HFF-Myc (cell line): ENCODE data around the gene SBF2.
"Not testable (repeated sequence)": the region's sequence is repeated elsewhere in the genome, so short reads cannot be mapped to it uniquely, and the experiment has no call there.

Source experiments
- DNase-seq: peaks from one replicate; pipeline ENCODE4 v3.0.0-alpha.2; 2011; ENCODE audit warnings: low read depth; ENCODE audit errors: extremely low read depth
- H3K4me3 ChIP-seq: replicated peaks from 2 replicates; pipeline ENCODE4 v1.5.1; 2011; ENCODE audit warnings: low read depth, mild to moderate bottlenecking, control low read depth, low read length
- TF ChIP-seq, protein P1 (sequence below): IDR thresholded peaks from 2 replicates; pipeline ENCODE4 v1.5.1; 2012; ENCODE audit warnings: mild to moderate bottlenecking, low read depth, low read length, control low read depth; ENCODE audit errors: missing control alignments

Gene SBF2

GRCh38 chr11:9955391-9955790, 338.6 kb downstream of the SBF2 start:
- DNase-seq: no peak
- no peak overlapping the region for H3K4me3 ChIP-seq
- TF ChIP-seq, protein P1, sequence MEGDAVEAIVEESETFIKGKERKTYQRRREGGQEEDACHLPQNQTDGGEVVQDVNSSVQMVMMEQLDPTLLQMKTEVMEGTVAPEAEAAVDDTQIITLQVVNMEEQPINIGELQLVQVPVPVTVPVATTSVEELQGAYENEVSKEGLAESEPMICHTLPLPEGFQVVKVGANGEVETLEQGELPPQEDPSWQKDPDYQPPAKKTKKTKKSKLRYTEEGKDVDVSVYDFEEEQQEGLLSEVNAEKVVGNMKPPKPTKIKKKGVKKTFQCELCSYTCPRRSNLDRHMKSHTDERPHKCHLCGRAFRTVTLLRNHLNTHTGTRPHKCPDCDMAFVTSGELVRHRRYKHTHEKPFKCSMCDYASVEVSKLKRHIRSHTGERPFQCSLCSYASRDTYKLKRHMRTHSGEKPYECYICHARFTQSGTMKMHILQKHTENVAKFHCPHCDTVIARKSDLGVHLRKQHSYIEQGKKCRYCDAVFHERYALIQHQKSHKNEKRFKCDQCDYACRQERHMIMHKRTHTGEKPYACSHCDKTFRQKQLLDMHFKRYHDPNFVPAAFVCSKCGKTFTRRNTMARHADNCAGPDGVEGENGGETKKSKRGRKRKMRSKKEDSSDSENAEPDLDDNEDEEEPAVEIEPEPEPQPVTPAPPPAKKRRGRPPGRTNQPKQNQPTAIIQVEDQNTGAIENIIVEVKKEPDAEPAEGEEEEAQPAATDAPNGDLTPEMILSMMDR: no peak

DNA sequence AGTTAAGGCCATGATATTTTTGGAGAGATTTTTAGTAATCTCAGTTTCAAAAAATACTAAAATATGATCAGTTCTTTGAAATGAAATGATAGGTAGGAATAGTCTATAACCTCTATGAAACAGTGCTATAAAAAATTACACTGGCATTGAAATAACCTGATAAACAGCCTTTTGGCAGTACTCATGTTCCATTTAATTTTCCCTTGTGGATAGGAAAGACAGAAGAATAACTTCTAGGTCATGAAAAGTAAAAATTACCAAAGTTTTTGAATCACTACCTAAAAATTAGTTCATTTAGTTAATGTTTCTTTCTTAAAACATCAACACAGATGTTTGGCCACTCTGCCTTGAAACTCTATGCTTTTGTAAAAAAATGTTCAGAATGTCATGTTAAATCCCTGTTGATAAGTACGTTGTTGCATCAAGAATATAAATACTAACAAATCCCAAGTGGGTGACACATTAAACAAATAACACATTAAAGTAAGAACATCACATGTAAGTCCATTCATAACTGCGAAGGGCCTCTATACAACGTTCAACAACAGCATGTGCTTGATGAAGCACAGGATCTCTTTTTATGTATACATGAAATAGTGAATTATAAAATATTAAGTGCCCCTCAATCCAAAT, 339.9 kb downstream of the SBF2 start:
- no peak for DNase-seq
- TF ChIP-seq, protein P1: no peak
- no peak overlapping the region for H3K4me3 ChIP-seq

DNA sequence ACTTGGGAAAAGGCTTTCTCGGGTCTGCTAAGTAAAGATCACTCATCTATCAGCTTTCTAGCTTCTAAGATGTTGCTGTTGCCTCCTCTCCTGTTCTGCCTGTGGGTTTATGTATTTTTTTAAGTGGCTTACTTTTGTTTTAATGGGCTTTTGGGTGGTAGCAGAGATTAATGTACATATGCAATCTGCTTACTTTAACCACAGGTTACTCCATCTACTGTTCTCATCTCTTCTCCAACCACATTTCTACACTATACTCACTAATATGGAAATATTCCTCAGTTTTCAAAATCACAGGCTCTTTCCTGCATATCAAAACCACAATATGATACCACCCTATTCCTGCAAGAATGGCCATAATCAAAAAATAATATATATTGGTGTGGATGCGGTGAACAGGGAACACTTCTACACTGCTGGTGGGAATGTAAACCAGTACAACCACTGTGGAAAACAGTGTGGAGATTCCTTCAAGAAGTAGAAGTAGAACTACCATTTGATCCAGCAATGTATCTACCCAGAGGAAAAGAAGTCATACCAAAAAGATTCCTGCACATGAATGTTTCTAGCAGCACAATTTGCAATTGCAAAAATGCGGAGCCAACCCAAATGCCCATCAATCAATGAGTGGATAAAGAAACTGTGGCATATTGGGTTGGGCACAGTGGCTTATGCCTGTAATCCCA, 341.4 kb downstream of the SBF2 start:
- H3K4me3 ChIP-seq: no peak overlapping the region
- no peak for DNase-seq
- TF ChIP-seq, protein P1: no peak

- TF ChIP-seq, protein P1: no peak
- H3K4me3 ChIP-seq: no peak overlapping the region
- no peak for DNase-seq
Measured at GRCh38 chr11:9951807-9952206, 342.2 kb downstream of the SBF2 start.

- TF ChIP-seq, protein P1: no peak
- DNase-seq: no peak
- no peak overlapping the region for H3K4me3 ChIP-seq
Measured at GRCh38 chr11:9950462-9950861, 343.6 kb downstream of the SBF2 start.

DNA sequence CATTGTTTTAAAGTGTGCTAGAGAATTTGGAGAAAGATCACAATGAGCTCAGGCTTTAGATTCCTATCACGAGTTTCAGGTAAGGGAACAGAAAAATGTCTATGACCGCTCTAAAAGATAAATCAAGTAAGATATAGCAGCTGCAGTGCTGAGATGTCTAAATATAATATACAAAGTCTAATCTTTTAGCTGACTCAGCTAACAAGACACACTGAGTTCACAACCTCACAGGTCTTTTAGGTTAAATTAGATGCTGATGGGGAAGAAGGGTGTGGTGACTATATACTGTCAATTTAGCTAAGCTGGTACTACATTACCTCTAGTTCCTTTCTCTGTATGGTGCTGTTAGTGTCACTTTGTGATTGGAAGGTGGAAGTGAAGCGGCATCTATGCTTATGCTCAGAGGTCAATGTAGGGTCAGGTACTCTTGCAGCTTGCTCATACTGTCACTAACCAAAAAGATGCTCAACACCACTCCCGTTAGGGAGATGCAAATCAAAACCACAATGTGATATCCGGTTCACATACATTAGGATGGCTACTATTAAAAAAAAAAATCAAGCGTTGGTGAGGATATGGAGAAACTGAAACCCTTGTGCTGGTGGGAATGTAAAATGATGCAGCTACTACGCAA, 346.7 kb downstream of the SBF2 start:
- no peak for DNase-seq
- TF ChIP-seq, protein P1: no peak
- no peak overlapping the region for H3K4me3 ChIP-seq

DNA sequence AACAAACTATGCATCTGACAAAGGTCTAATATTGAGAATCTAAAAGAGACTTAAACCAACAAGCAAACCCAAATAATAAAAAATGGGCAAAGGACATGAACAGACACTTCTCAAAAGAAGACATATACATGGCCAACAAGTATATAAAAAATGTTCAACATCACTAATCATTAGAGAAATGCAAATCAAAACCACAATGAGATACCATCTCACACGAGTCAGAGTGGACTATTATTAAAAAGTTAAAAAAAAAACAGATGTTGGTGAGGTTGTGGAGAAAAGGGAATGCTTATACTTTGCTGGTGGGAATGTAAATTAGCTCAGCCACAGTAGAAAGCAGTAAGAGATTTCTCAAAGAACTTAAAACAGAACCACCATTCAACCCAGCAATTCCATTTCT, 348.3 kb downstream of the SBF2 start:
- DNase-seq, H3K4me3 ChIP-seq: not testable (repeated sequence)
